ENCODE measurements around the gene PIGU.
A peak's percentile ranks its signal among the peaks of the same experiment; 100 is the strongest.

PIGU gene

GRCh38 chr20:34579979-34580940 is 96.6 kb downstream of the PIGU start:
- TF ChIP-seq, protein P1, sequence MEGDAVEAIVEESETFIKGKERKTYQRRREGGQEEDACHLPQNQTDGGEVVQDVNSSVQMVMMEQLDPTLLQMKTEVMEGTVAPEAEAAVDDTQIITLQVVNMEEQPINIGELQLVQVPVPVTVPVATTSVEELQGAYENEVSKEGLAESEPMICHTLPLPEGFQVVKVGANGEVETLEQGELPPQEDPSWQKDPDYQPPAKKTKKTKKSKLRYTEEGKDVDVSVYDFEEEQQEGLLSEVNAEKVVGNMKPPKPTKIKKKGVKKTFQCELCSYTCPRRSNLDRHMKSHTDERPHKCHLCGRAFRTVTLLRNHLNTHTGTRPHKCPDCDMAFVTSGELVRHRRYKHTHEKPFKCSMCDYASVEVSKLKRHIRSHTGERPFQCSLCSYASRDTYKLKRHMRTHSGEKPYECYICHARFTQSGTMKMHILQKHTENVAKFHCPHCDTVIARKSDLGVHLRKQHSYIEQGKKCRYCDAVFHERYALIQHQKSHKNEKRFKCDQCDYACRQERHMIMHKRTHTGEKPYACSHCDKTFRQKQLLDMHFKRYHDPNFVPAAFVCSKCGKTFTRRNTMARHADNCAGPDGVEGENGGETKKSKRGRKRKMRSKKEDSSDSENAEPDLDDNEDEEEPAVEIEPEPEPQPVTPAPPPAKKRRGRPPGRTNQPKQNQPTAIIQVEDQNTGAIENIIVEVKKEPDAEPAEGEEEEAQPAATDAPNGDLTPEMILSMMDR (conservative IDR thresholded peaks at IDR 0.05; ENCODE audit: low read depth, low read length): no peak
- no peak for DNase-seq (ENCODE audit: low read depth)
- H3K4me3 ChIP-seq (ENCODE audit: low read length): no peak overlapping the region

DNA sequence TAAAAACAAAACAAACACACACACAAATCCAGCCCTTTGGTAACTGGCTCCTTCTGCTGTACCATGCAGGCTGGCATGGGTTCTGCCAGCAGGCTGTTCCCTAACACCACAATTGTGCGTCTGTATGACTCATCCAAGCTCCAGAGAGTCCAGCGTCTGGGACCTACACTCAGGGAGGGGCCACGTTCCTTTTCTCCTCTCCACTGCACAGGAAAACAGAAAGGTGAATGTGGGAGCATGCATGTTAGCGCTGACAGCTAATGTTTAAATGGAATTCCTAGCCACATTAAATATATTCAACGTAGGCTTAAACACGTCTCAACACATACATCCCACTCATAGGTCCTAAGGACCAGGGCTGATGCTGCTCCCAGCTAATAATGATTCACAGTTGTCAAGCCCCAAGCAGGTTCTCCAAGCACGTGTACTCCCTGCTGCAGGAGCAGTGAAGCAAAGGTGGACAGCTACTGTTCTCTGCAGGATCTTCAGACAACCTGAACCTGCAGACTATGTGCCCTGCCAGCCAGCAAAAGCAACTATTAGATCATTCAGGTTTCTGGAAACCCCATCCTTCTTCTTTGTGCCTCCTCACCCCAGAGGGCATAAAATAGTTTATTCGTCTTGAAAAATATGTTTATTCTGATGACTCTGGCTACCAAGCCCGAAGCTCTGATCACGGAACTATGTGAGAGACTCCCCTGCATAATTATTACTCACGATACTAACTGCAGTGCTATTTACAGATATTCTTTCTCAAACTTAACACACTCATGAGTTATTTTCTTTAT is 97.5 kb downstream of the PIGU start:
- TF ChIP-seq, protein P1 (conservative IDR thresholded peaks at IDR 0.05; ENCODE audit: low read depth, low read length): peak; percentile 80
- no peak overlapping the region for H3K4me3 ChIP-seq (ENCODE audit: low read length)
- no peak for DNase-seq (ENCODE audit: low read depth)

- TF ChIP-seq, protein P1 (conservative IDR thresholded peaks at IDR 0.05; ENCODE audit: low read depth, low read length): no peak
- no peak for DNase-seq (ENCODE audit: low read depth)
These were observed 98.4 kb downstream of the PIGU start for GRCh38 chr20:34578521-34578920.

DNA sequence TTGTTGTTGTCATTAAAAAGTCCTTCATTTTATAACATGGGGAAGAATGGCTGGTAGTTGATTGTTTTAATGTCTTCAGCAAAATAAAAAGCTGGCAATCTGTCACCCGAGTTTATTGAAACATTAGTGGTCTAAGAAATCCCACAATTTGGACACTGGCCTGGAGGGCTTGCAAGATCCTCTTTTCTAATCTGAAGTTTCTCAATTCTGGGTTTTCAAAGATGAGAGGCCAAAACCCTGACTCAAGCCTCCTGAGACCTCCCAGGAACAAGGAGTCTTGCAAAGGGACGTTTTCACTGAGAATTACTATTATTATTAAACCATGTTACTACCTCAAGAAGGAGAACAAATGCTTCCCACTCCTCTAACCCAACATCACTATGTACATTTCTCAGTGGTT is 98.9 kb downstream of the PIGU start:
- DNase-seq (ENCODE audit: low read depth): no peak
- no peak overlapping the region for H3K4me3 ChIP-seq (ENCODE audit: low read length)
- TF ChIP-seq, protein P1 (conservative IDR thresholded peaks at IDR 0.05; ENCODE audit: low read depth, low read length): no peak

More at GRCh38 chr20:34578521-34578920, 98.4 kb downstream of the PIGU start:
- no peak overlapping the region for H3K4me3 ChIP-seq (ENCODE audit: low read length)

DNA sequence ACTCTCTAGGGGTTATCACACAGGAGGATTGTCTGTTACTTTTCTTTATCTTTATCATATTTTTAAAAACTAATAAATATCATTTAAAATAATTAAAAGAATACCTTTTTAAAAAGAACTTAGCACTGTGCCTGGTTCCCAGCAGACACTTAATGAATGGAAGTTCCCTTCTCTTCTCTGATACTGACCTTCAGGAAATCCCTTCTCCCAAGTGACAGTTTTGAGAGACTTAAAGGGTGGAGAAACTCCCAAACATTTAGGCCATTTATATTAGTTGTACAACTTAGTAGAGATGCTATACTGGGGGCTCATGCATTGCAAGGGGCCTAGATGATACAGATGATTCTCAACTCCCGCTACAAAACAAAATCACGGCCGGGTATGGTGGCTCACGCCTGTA is 99.8 kb downstream of the PIGU start:
- DNase-seq (ENCODE audit: low read depth): no peak
- TF ChIP-seq, protein P1 (conservative IDR thresholded peaks at IDR 0.05; ENCODE audit: low read depth, low read length): no peak
- no peak overlapping the region for H3K4me3 ChIP-seq (ENCODE audit: low read length)

GRCh38 chr20:34575756-34576155 is 101.1 kb downstream of the PIGU start:
- H3K4me3 ChIP-seq (ENCODE audit: low read length): no peak overlapping the region
- DNase-seq (ENCODE audit: low read depth): no peak
- TF ChIP-seq, protein P1 (conservative IDR thresholded peaks at IDR 0.05; ENCODE audit: low read depth, low read length): no peak

Measured in retinal pigment epithelial cell (primary cell).